Kidney (tissue), 14 donors: Measurements from ENCODE around the gene CD101. TPM values are rescaled to one million over a fixed set of nuclear protein-coding genes. Genes with fewer than 3 reads are reported as not detected.

ENCODE experiments used
- DNase-seq, 5 donors: peaks; one replicate each; pipeline ENCODE4 v3.0.0-alpha.2; 2013 to 2020
- FAIRE-seq: peaks from 2 replicates; lab custom pipeline; 2012; peaks lifted over from hg19 to GRCh38; lab: Jason Lieb, UNC
- H3K27ac ChIP-seq, 2 donors: one replicate each; pipeline ENCODE4 v1.7.0; 2013; ENCODE audit warnings: low read depth in 2 of 2, low read length in 2 of 2, inconsistent platforms in 1 of 2
- H3K27me3 ChIP-seq: one replicate; pipeline ENCODE4 v1.7.1; 2013; ENCODE audit warnings: low read length, inconsistent platforms; ENCODE audit not compliant: control insufficient read depth, insufficient read depth
- H3K36me3 ChIP-seq, 3 donors: one replicate each; pipeline versions ENCODE4 v1.7.0 to v1.7.1; 2013; ENCODE audit warnings: low read length in 3 of 3, control low read depth in 1 of 3, inconsistent platforms in 1 of 3; ENCODE audit not compliant: insufficient read depth in 3 of 3, control insufficient read depth in 2 of 3
- H3K4me1 ChIP-seq, 3 donors: one replicate each; pipeline versions ENCODE4 v1.7.0 to v1.7.1; 2013; ENCODE audit warnings: low read length in 3 of 3, inconsistent platforms in 1 of 3, low read depth in 1 of 3; ENCODE audit not compliant: control insufficient read depth in 2 of 3, insufficient read depth in 2 of 3
- H3K4me3 ChIP-seq, 3 donors: one replicate each; pipeline versions ENCODE4 v1.7.0 to v1.8.1; 2013; ENCODE audit warnings: low read length in 3 of 3, control low read depth in 1 of 3, inconsistent platforms in 1 of 3
- H3K9ac ChIP-seq, 3 donors: one replicate each; pipeline versions ENCODE4 v1.7.0 to v1.7.1; 2013; ENCODE audit warnings: low read length in 3 of 3, control low read depth in 1 of 3, inconsistent platforms in 1 of 3
- H3K9me3 ChIP-seq, 3 donors: one replicate each; pipeline versions ENCODE4 v1.7.0 to v1.7.1; 2013; ENCODE audit warnings: low read length in 3 of 3, control low read depth in 1 of 3, inconsistent platforms in 1 of 3; ENCODE audit not compliant: control insufficient read depth in 2 of 3, insufficient read depth in 1 of 3
- intact Hi-C: fragments of 100-400 bp; cut with DNase I; formaldehyde crosslinking; loops from one replicate; pipeline ENCODE4 v1.11.1; 2022
- polyA plus RNA-seq: library from polyadenylated mRNA; stranded (reverse); fragments of 350-450 nt; fragmentation: Illumina TruSeq; extraction: RNeasy Lipid Tissue Mini Kit (QIAGEN cat#74804); gene quantifications from one replicate; pipeline ENCODE4 v1.2.3, GENCODE V29; 2014; ENCODE audit warnings: low read depth, low replicate concordance; ENCODE audit not compliant: insufficient read depth
- total RNA-seq: library from RNA; stranded (reverse); fragmentation: NEBNext Ultra II Directional; extraction: Animal tissue kit (Norgen Biotek cat#: 25700); gene quantifications from one replicate; pipeline ENCODE4 v1.2.1, GENCODE V29; 2021
- TF ChIP-seq, protein P1 (sequence below): IDR thresholded peaks from 3 replicates; pipeline ENCODE4 v1.5.1; 2012; ENCODE audit warnings: mild to moderate bottlenecking, moderate library complexity, borderline replicate concordance; ENCODE audit not compliant: insufficient read depth; ENCODE audit errors: extremely low read depth
- donor health status: control.
- donor health status: control.
- donor health status: control.
- donor health status: control.
- donor health status: control.
- donor health status: DM: yes; HTN: yes; CAD: no.
- donor health status: Normal renal cell carcinoma (clear cell type).

CD101 gene
- total and polyA plus RNA-seq, 2 donors from 2014 or later: 0.22 to 1.3 TPM

GRCh38 chr1:116961606-116962005 lies 40.0 kb upstream of the CD101 start:
- no peaks in the 10 kb centered on the region for H3K27me3 ChIP-seq
- H3K4me3 ChIP-seq: no peak overlapping the region
- H3K36me3 ChIP-seq: peaks cover 0 to 2% (median 0%) of the 10 kb centered on the region in 3 donors
- DNase-seq (no peak), FAIRE-seq (no peak)
- no peaks in the 10 kb centered on the region for H3K4me1 ChIP-seq
- intact Hi-C loops: no loop called here
- no peak overlapping the region for H3K9ac ChIP-seq
- H3K27ac ChIP-seq: no peak overlapping the region
- TF ChIP-seq, protein P1, sequence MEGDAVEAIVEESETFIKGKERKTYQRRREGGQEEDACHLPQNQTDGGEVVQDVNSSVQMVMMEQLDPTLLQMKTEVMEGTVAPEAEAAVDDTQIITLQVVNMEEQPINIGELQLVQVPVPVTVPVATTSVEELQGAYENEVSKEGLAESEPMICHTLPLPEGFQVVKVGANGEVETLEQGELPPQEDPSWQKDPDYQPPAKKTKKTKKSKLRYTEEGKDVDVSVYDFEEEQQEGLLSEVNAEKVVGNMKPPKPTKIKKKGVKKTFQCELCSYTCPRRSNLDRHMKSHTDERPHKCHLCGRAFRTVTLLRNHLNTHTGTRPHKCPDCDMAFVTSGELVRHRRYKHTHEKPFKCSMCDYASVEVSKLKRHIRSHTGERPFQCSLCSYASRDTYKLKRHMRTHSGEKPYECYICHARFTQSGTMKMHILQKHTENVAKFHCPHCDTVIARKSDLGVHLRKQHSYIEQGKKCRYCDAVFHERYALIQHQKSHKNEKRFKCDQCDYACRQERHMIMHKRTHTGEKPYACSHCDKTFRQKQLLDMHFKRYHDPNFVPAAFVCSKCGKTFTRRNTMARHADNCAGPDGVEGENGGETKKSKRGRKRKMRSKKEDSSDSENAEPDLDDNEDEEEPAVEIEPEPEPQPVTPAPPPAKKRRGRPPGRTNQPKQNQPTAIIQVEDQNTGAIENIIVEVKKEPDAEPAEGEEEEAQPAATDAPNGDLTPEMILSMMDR: no peak
- H3K9me3 ChIP-seq: no peaks in the 10 kb centered on the region

DNA sequence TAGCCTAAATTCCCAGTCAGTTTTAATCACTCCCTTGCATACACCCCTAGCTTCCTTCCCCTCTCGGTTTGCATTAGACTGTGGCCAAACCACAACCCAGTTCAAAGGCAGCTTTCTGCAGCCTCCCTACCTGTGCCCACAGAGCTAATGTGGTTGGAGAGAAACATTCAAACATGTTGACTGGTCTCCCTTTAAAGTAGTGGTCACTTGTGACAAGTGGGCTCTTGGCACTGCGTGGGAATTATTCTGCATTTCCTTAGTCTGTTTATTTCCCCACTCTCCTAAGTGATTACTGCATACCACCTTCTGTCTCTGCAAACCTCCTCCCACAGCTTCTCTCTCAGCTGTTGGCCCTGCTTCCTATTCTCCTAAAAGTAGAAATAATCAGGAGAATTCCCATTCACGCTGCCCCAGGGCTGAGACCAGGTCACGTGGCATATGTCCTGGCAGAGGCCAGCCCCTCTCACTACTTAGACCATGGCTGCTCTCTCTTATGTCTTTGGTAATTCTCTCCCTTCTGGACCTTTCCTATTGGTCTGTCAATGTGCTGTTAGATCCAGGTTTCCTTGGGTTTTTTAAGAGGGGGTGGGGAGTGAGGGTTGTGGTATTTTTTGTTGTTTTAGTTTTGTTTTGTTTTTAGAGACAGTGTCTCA lies 38.4 kb upstream of the CD101 start:
- H3K36me3 ChIP-seq: peaks cover 0 to 2% (median 0%) of the 10 kb centered on the region in 3 donors

GRCh38 chr1:116966791-116967190 lies 34.8 kb upstream of the CD101 start:
- TF ChIP-seq, protein P1: no peak
- H3K4me1 ChIP-seq: no peaks in the 10 kb centered on the region
- FAIRE-seq: no peak

More for the DNA sequence above, 38.4 kb upstream of the CD101 start:
- Histone ChIP-seq H3K9me3 (no peaks in the 10 kb centered on the region), H3K9ac (no peak overlapping the region), H3K27ac (no peak overlapping the region), H3K4me1 (no peaks in the 10 kb centered on the region), H3K27me3 (no peaks in the 10 kb centered on the region), H3K4me3 (no peak overlapping the region)
- DNase-seq (no peak), FAIRE-seq (no peak)
- intact Hi-C loops: no loop called here
- TF ChIP-seq, protein P1: no peak

More at GRCh38 chr1:116966791-116967190, 34.8 kb upstream of the CD101 start:
- no peak overlapping the region for H3K9ac ChIP-seq
- H3K9me3 ChIP-seq: peaks cover 0 to 2% (median 0%) of the 10 kb centered on the region in 3 donors
- intact Hi-C loops: no loop called here
- no peak overlapping the region for H3K4me3 ChIP-seq
- H3K27ac ChIP-seq: no peak overlapping the region
- H3K27me3 ChIP-seq: no peaks in the 10 kb centered on the region
- no peak for DNase-seq
- peaks cover 0 to 2% (median 0%) of the 10 kb centered on the region in 3 donors for H3K36me3 ChIP-seq
